A673 (cell line): ENCODE results near the gene WIPF3. TPM values are rescaled to one million over a fixed set of nuclear protein-coding genes. Genes with fewer than 3 reads are reported as not detected.

ENCODE experiments used
- BruUV-seq: library from RNA; stranded (reverse); fragments of 400-500 nt; replicated peaks from 2 replicates; lab custom pipeline; 2021; lab: Mats Ljungman, UMichigan
- CTCF ChIA-PET: fragments of 300-600 bp; sonication (Branson Sonifier 250); formaldehyde crosslinking; loops from one replicate; lab custom pipeline; 2022; ENCODE audit warnings: antibody characterized with exemption; lab: Charles Lee
- POLR2A ChIA-PET: fragments of 300-600 bp; sonication (Branson Sonifier 250); formaldehyde crosslinking; loops from one replicate; lab custom pipeline; 2022; ENCODE audit warnings: antibody characterized with exemption; ENCODE audit not compliant: low non-redundant PET; lab: Charles Lee
- DNase-seq: peaks from one replicate; pipeline ENCODE4 v3.0.0-alpha.2; 2015; ENCODE audit warnings: low spot score
- H3K27ac ChIP-seq: fragments of 200-600 bp; sonication (generic); 2 replicates; pipeline ENCODE4 v1.5.1; 2016; ENCODE audit warnings: mixed run types, low read depth, mild to moderate bottlenecking, mixed read lengths, antibody characterized with exemption, low read length; ENCODE audit not compliant: poor library complexity, severe bottlenecking
- H3K27me3 ChIP-seq: fragments of 200-600 bp; sonication (generic); replicated peaks from 2 replicates; pipeline ENCODE4 v1.6.1; 2017; ENCODE audit warnings: mixed run types, low read depth, mild to moderate bottlenecking, mixed read lengths, antibody characterized with exemption, low read length; ENCODE audit not compliant: insufficient read depth, poor library complexity
- H3K36me3 ChIP-seq: fragments of 200-600 bp; sonication (generic); 2 replicates; pipeline ENCODE4 v1.6.1; 2016; ENCODE audit warnings: mixed run types, mild to moderate bottlenecking, mixed read lengths, antibody characterized with exemption, low read length; ENCODE audit not compliant: insufficient read depth, poor library complexity, severe bottlenecking
- H3K4me1 ChIP-seq: fragments of 200-600 bp; sonication (generic); 2 replicates; pipeline ENCODE4 v1.6.1; 2017; ENCODE audit warnings: mixed run types, mild to moderate bottlenecking, mixed read lengths, antibody characterized with exemption, low read length; ENCODE audit not compliant: insufficient read depth, poor library complexity, severe bottlenecking
- H3K4me3 ChIP-seq: fragments of 200-600 bp; sonication (generic); 2 replicates; pipeline ENCODE4 v1.5.1; 2016; ENCODE audit warnings: low read depth, mixed run types, mild to moderate bottlenecking, mixed read lengths, low read length; ENCODE audit not compliant: poor library complexity, severe bottlenecking
- H3K9me3 ChIP-seq: fragments of 200-600 bp; sonication (generic); 2 replicates; pipeline ENCODE4 v1.6.1; 2016; ENCODE audit warnings: mixed run types, low read depth, mild to moderate bottlenecking, mixed read lengths, antibody characterized with exemption, low read length; ENCODE audit not compliant: poor library complexity, severe bottlenecking
- CTCF ChIP-seq: fragments of 300-800, 200-600 bp; sonication (generic); conservative IDR thresholded peaks from 2 replicates; pipeline ENCODE4 v1.5.1; 2017; ENCODE audit warnings: low read depth, mild to moderate bottlenecking, antibody characterized with exemption, low read length, moderate library complexity, mixed read lengths
- EZH2 ChIP-seq: fragments of 200-600 bp; sonication (generic); IDR thresholded peaks from 2 replicates; pipeline ENCODE4 v1.6.1; 2017; ENCODE audit warnings: borderline replicate concordance, low read depth, mild to moderate bottlenecking, mixed read lengths, antibody characterized with exemption, low read length; ENCODE audit not compliant: poor library complexity, severe bottlenecking
- intact Hi-C: fragments of 100-400 bp; cut with micrococcal nuclease; formaldehyde crosslinking; loops from one replicate; pipeline ENCODE4 v1.10.0; 2022; ENCODE audit not compliant: unreplicated experiment
- total RNA-seq: library from RNA; stranded (reverse); gene quantifications from 2 replicates; pipeline ENCODE4 v1.2.3, GENCODE V29; 2021

The WIPF3 gene
- total RNA-seq, 1 experiment from 2014 or later = 0.21 TPM

GRCh38 chr7:29953726-29954347 lies 147.5 kb downstream of the WIPF3 start:
- ChIA-PET CTCF (no interaction called here), POLR2A (no interaction called here)
- Histone ChIP-seq H3K36me3 (peaks cover 13% of the 10 kb centered on the region), H3K27ac (no peak overlapping the region), H3K9me3 (no peaks in the 10 kb centered on the region), H3K4me1 (no peaks in the 10 kb centered on the region), H3K4me3 (no peak overlapping the region), H3K27me3 (no peaks in the 10 kb centered on the region)
- no peak for DNase-seq
- BruUV-seq = no TSS peak
- intact Hi-C loops = no loop called here
- TF ChIP-seq EZH2 = no peak
- no peak for TF ChIP-seq CTCF

GRCh38 chr7:29955075-29955792 lies 148.9 kb downstream of the WIPF3 start:
- no peak for DNase-seq
- no peak overlapping the region for H3K27ac ChIP-seq
- intact Hi-C loops = no loop called here
- CTCF ChIA-PET = no interaction called here
- H3K9me3 ChIP-seq = no peaks in the 10 kb centered on the region
- no peaks in the 10 kb centered on the region for H3K4me1 ChIP-seq
- H3K27me3 ChIP-seq = no peaks in the 10 kb centered on the region
- TF ChIP-seq EZH2 (no peak), CTCF (no peak)
- H3K36me3 ChIP-seq = peaks cover 13% of the 10 kb centered on the region
- no peak overlapping the region for H3K4me3 ChIP-seq
- no TSS peak for BruUV-seq
- POLR2A ChIA-PET = no interaction called here

DNA sequence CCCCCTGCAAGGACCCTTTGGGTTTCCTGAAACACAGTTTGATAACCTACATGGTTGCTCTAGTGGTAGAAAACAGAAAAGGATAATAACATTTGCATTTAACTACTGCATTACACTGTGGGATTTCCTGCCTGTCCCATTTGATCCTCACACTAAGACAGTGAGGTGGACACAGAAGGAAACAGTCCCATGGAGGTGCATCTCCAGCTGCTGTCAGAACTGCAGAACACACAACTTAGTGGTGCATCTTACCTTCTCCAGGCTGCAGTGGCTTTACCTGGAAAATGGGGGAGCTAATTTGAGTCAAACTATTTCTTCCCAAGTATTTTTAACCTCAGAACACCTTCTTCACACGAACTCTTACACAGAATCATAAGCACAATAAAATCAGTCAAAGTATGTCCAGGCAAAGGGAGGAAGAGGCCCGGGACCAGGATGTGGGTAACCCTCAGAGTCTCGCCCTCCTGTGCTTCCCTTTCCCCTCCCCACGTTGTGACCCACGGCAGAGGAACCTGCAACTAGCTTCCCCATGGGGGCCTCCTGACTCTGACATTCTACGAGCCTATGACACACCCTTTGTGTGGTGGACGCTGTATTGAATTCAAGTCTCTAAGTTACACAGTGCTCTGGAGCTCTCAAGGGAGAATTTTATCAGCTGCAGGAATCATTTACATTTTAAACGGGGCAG lies 149.6 kb downstream of the WIPF3 start:
- Histone ChIP-seq H3K27ac (no peak overlapping the region), H3K4me3 (no peak overlapping the region), H3K9me3 (no peaks in the 10 kb centered on the region), H3K36me3 (peaks cover 13% of the 10 kb centered on the region), H3K4me1 (no peaks in the 10 kb centered on the region), H3K27me3 (no peaks in the 10 kb centered on the region)
- no peak for DNase-seq
- ChIA-PET CTCF (no interaction called here), POLR2A (no interaction called here)
- TF ChIP-seq CTCF (no peak), EZH2 (no peak)
- no TSS peak for BruUV-seq
- intact Hi-C loops = no loop called here
